RWPE2 (cell line): ENCODE data around the gene RAB7B.
A peak's percentile ranks its signal among the peaks of the same experiment; 100 is the strongest.

Experiments
- ATAC-seq: fragments of 200-7000 bp; cut with Tn5 transposase; 3 replicates; pipeline ENCODE4 v1.9.1; 2021; ENCODE audit warnings: low read depth
- DNase-seq: peaks from one replicate; pipeline ENCODE4 v3.0.0-alpha.2; 2020; ENCODE audit warnings: low spot score
- H3K27ac ChIP-seq: fragments of 450-650 bp; 2 replicates; pipeline ENCODE4 v1.5.1; 2017; ENCODE audit warnings: mild to moderate bottlenecking; ENCODE audit not compliant: poor library complexity, severe bottlenecking
- H3K27me3 ChIP-seq: fragments of 250-450 bp; sonication (Bioruptor Pico); 2 replicates; pipeline ENCODE4 v1.5.1; 2021; ENCODE audit warnings: mild to moderate bottlenecking, moderate library complexity; ENCODE audit not compliant: insufficient read depth, poor library complexity, severe bottlenecking
- H3K36me3 ChIP-seq: fragments of 250-450 bp; sonication (Bioruptor Pico); 2 replicates; pipeline ENCODE4 v1.5.1; 2020; ENCODE audit warnings: low read depth, mild to moderate bottlenecking, moderate library complexity
- H3K4me1 ChIP-seq: fragments of 250-450 bp; sonication (Bioruptor Pico); 2 replicates; pipeline ENCODE4 v1.5.1; 2021; ENCODE audit warnings: mild to moderate bottlenecking, moderate library complexity; ENCODE audit not compliant: insufficient read depth, poor library complexity, severe bottlenecking
- H3K4me3 ChIP-seq: fragments of 250-450 bp; sonication (Bioruptor Pico); 2 replicates; pipeline ENCODE4 v1.5.1; 2021; ENCODE audit warnings: mild to moderate bottlenecking, moderate library complexity; ENCODE audit not compliant: severe bottlenecking
- H3K9me3 ChIP-seq: fragments of 250-450 bp; sonication (Bioruptor Pico); 2 replicates; pipeline ENCODE4 v1.5.1; 2021; ENCODE audit warnings: mild to moderate bottlenecking, moderate library complexity; ENCODE audit not compliant: severe bottlenecking
- CTCF ChIP-seq: fragments of 450-650 bp; IDR thresholded peaks from one replicate; pipeline ENCODE4 v1.5.1; 2017; ENCODE audit warnings: mild to moderate bottlenecking, moderate library complexity; ENCODE audit not compliant: poor library complexity, severe bottlenecking

Gene RAB7B

GRCh38 chr1:205986292-205986691 is 16.9 kb downstream of the RAB7B start:
- no peak for TF ChIP-seq CTCF
- Histone ChIP-seq H3K9me3 (no peaks in the 10 kb centered on the region), H3K27ac (no peak overlapping the region), H3K36me3 (peaks cover 17% of the 10 kb centered on the region), H3K27me3 (no peaks in the 10 kb centered on the region), H3K4me3 (no peak overlapping the region), H3K4me1 (peaks cover 21% of the 10 kb centered on the region)
- ATAC-seq (no peak), DNase-seq (no peak)

GRCh38 chr1:205985330-205986005 is 17.7 kb downstream of the RAB7B start:
- Histone ChIP-seq H3K27ac (peak overlapping the region; percentile 73), H3K4me3 (no peak overlapping the region), H3K27me3 (no peaks in the 10 kb centered on the region), H3K9me3 (no peaks in the 10 kb centered on the region), H3K36me3 (peaks cover 12% of the 10 kb centered on the region), H3K4me1 (peaks cover 21% of the 10 kb centered on the region)
- TF ChIP-seq CTCF, result no peak
- ATAC-seq (no peak), DNase-seq (no peak)

GRCh38 chr1:205983925-205984725 is 19.1 kb downstream of the RAB7B start:
- Histone ChIP-seq H3K27me3 (no peaks in the 10 kb centered on the region), H3K9me3 (no peaks in the 10 kb centered on the region), H3K4me3 (no peak overlapping the region), H3K27ac (peak overlapping the region; percentile 73), H3K4me1 (peaks cover 21% of the 10 kb centered on the region), H3K36me3 (peaks cover 12% of the 10 kb centered on the region)
- DNase-seq, result peak; percentile 90
- TF ChIP-seq CTCF, result peak; percentile 79
- peak; percentile 91 for ATAC-seq

- H3K27ac ChIP-seq, result no peak overlapping the region
- no peak overlapping the region for H3K4me3 ChIP-seq
- no peaks in the 10 kb centered on the region for H3K9me3 ChIP-seq
- TF ChIP-seq CTCF, result no peak
- no peak for DNase-seq
- no peak for ATAC-seq
- H3K4me1 ChIP-seq, result peaks cover 29% of the 10 kb centered on the region
- H3K36me3 ChIP-seq, result peaks cover 4% of the 10 kb centered on the region
- H3K27me3 ChIP-seq, result no peaks in the 10 kb centered on the region
These were observed 21.9 kb downstream of the RAB7B start for GRCh38 chr1:205981257-205981656.
